HG03025 (cell line): Measurements from ENCODE around the gene NOTUM.
A peak's percentile ranks its signal among the peaks of the same experiment; 100 is the strongest.

Experiments
- ATAC-seq: cut with Tn5 transposase; IDR thresholded peaks from one replicate; pipeline ENCODE4 v1.9.1; 2021; ENCODE audit warnings: mild to moderate bottlenecking, moderate library complexity; ENCODE audit not compliant: unreplicated experiment, low FRiP score

The NOTUM gene

DNA sequence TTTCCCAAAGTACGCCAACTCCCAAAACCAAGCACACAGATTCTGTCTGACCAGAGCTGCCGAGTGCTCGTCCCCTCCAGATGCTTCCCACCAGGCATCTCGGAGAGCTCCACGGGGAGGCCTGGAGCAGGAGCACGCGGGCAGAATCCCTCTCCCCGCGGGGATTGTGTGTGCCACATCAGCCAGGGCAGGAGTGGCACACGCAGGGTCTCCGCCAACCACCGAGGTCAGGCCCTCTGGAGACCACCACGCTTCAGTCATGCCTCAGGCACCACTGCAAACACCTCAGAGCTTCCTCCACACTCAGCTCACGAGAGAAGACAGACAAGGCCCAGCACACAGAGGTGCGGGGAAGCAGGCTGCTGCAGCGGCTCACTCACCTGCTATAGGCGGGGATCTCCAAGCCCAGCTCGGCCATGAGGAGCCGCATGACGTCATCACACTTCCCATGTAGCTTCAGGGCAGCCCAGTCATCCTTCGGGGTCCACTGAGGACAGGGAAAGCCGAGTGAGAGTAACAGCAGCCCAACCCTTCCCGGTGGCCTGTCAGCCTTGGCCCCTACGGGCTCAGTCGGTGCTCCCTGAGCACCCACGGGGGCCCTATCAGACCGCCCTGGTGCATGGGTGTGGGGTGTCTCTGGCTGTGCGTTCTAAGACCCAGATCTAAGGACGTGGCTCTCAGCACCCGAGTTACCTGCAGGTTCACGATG lies 47.4 kb downstream of the NOTUM start:
- ATAC-seq, result no peak

DNA sequence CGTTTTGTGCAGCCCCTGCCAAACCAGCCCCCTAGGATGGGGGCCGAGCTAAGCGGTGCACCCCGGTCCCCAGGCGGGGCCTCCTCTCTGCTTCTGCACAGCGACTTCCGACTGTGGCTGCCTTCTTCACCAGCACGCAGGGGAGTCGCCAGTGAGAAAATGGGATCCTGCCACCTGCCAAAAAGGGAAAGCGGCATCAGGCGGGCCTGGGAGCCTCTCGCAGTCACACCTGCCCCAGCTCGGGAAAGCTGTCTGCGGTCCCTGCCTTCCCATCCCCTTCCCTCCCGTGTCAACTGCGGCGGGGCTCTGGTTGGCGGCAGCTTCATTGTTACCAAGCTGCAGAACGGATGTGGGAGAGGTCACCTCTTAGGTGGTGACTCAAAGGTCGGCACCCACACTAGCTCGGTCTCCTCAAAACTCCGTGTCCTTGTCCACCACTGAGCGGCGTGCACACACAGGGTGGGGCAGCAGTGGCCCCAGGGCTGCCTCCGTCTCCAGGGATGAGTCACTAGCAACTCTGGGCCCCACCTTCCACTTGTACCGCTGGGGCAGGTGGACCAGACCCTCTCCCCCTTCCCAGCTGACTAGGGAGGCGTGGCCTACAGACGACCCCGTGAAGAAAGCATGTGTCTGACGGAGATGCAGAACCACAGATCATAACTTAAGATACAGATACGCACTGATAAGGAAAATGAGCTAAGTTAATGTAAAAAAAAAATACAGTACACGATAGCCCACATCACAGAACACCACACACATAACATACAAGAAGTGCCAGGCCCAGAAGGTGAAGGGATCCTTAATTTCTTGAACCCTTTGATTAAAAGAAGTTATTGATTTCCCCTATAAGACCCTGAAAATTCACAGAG lies 48.3 kb downstream of the NOTUM start:
- no peak for ATAC-seq

DNA sequence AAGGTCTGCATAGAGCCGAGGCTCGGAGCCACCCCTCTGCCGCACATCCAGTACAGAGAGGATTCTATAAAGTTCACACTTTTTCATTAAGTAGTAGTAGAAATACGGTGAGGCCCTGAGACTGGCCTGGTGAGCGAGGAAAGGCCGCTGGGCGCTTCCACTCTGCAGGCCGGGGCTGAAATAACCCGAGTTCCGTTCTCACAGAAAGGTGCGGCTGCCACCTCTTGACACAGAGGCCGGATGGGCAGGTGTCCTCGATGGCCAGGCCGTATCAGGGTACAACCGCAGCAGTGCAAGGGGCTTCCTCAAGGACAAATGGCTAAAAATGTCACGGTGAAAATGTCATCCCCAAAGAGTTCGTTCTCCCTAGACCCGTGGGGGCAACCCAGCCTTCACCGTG lies 49.0 kb downstream of the NOTUM start:
- ATAC-seq, result no peak

DNA sequence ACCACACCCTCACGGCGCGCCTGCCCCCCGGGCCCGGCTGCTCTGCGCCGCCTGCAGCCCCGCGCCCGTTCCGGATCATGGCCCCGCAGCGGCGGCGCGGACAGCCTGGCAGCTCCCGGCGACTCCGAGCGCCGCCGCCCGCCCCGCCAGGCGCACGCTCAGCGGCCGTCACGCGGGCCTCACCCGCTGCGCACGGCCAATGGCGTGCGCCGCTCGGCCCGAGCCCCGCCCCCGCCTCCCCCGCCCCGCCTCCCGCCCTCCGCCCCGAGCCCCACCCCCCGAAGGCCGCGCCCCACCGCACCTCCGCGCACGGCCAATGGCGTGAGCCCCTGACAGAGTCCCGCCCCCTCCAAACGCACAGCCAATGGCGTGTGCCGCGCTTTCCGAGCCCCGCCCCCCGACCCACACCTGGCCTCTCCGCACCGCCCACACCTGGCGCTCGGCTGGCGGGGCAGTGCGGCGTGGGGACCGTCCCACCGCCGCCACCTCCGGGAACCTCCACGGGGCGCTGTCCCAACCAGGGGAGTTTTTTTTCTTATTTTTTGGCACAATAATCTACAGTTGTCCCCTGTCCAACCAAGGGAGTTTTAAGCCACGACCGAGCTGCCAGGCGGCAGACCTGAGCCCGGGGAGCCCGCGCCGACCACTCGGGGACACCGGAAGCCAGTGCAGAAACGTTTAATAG lies 49.6 kb downstream of the NOTUM start, which contains the start of gene PCYT2:
Gene PCYT2 (minus strand): TSS at position 123 of the 685 bp plus-strand sequence. CDS start 44 bp downstream, at position 79.
- peak; percentile 61 for ATAC-seq

DNA sequence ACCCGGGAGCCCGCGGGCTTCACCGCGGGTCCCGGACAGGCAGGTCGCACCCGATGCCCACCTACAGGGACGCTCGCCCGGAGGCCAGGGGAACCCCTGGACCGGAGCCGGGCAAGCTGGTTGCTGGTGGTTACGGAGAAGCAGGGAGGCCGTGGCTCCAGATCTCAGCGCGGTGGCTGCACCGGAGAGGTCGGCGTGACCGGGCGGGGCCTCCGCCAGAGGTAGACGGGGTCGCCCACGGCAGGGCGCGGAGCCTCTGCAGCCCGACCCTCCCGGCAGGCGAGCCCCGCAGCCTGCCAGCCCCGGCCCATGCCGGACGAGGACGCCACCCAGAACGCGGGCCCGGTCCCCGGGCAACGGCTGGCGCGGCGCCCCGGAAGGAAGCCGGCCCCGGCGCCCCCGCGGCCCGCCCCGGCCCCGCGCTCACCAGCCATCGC lies 50.1 kb downstream of the NOTUM start:
- ATAC-seq, result peak; percentile 28

DNA sequence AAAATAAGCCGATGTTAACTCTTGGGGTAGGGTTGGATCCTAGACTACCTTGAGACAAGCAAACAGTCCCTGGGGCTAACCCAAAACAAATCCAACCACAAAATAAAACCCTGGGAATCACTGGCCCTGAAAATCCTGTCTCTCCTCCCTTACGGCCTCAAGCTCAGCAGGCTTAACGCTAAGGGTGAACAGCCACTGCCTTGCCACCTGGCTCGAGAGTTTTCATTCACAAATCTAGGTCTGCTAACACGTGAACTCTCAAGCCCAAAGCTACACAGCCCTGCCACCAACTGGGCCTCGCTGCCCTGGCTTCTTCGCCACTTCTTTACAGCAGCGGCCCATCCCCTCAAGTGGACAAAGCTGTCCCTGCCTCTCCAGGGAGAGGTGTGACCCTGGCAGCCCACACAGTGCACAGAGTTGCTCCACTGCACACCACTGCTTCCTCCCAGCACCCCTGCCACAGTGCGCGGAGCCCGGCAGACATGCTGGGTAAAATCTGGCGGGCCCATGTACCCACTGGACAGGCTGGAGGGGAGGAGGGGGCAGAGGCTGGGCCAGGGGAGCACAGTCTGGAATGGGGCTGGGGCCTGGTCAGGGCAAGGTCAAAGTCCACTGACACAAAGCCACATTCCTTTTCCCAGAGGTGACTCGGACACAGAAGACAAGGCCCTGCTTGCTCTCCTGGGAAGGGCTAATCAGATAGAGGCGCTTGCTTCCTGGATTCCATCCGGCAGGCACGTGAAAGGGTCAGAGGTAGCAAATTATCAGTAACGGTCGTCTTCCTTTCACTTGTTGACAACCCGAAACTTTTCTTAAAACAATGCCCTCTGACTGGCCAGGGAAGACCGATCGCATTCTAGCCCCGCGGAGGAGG lies 50.8 kb downstream of the NOTUM start:
- no peak for ATAC-seq

DNA sequence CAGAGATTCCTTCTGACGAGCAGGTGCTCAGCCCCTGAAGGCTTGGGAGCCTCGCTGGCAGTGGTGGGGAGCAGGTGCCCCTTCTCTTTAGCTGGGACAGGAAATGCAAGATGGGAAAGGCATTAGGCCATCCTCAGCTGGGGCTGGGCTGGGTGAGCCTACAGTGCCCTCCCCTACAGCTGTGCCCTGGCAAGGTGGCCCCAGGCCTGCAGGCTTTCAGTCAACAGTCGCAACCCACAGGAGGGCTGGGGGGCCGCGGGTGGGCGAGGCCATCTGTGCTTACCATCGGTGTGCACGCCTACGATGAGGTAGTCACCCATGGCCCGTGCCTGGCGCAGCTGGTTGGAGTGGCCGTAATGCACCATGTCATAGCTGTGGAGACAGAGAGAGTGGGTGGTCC lies 51.8 kb downstream of the NOTUM start:
- ATAC-seq, result no peak

DNA sequence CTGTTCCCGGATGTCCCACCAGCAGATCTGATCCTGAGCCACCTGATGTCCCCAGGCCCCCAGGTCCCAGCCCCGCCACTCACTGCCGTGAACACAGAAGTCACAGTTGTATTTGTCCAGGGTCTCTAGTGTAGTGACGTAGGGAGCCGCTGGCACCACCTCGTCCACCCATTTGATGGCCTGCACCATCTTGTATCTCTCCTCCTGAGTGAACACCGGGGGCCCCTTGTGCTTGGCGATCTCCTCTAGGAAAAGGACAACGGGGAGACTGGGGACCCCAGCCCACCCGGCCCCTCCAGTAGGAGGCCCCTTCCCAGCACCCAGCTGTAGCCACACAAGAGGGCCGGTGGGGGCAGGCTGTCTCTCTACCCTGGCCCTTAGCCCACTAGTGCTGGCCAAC lies 52.2 kb downstream of the NOTUM start:
- ATAC-seq, result no peak

DNA sequence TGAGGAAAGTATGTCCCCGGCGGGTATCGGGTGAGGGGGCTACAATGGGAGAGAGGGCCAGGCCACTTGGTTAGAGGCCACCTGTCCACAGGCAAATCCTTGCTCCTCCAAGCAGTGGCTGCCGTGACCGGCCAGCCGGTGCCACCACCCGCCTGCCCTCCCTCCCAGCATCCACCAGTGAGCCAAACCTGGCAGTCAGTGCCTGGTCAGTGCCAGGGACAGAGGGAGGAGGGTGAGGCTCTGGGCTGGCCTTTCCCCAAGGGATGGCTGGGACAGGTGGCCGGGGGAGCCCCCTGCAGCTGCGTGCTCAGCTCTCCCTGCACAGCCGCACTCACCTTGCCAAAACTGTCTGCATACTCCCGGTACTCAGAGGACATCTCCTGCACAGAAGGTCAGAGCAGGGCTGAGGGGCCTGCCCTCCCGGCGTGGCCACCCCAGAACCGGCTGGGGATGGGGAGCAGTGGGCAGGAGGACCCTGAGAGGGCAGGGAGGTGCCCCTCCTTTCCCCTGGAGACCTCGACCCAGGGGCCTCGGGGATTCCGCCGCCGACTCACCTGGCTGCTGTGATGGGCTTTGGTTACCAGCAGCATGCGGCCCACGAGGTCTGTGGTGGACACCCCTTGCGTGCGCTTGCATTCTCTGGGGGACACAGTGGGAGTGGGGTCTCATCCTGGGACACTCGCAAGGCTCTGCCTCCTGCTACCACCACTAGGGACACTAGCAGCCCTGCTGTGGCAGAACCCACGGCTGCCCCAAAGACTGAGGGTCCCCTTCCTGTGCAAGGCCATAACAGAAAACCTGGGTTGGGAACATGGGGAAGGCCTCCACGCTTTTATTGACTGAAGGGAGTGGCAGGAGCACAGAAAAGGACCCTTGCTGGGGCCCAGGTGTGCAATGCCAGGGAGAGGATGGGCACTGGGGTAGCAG lies 53.5 kb downstream of the NOTUM start:
- ATAC-seq, result no peak

DNA sequence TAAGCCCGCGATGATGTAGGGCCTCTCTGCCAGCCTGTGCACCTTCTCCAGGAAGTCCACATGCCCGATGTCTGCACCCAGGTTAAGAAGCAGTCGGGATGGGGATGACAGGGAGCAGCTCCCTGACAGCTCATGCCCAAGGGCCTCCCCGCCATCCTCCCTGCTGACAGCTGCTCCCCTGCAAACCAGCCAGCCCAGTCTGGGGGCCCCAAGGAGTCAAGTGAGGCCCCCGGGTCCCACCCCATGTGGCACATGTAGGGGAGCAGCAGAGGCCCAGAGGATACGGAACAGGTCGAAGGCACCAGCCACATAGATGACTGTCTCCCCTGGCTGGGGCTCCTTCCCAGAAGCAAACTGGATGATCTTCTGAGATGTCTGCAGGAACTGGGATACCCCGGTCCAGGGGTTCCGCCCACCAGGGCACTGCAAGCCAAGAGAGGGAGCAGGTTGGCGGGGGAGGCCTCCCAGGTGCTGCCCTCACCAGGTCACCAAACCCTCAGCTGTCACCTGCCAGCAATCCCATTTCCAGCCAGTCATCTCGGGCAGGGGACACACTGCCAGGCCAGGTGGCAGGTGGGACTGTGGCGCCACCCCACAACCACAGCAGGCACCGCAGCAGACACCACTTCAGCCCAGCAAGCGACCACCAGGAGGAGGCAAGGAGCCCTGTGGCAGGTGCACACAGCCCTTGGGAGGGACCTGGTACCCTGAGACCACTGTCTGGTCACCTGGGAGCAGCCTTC lies 54.3 kb downstream of the NOTUM start:
- no peak for ATAC-seq

DNA sequence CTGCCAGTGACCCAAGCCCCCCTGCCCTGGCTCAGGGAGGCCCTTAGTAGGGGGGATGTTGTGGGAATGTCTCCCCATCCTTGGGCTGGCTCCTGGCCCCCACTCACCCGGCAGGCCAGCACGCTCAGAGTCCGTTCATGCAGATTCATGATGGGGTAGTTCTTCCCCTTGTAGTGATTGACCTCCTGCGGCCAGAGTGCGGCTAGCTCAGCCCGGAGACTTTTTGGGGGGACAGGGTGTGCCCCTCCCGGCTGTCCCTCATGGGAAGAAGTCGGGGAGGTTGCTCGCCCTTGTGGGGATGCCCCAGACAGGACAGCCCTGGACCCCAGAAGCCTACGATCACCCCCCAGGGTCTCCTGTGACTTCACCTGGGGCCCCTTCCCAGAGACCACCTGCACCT lies 55.0 kb downstream of the NOTUM start:
- no peak for ATAC-seq

DNA sequence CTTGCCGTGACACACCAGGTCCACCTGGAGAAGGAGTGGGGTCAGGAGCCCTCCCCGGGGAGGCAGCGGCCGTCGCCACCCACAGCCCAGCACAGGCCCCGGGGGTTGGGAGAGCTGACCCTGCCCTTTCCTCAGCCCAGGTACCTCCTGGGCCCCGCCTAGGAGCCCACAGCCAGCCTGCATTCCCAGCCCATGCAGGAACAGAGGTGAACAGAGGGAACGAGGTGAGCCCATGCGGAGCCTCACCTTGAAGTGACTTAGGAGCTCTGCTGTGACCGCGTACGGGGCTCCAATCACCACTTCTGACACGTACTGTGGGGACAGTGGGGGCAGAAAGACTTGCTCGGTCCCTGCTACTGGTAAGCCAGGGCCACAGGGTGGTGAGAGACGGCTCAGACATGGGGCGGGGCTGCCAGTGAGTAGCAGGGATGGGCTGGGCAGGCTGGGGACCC lies 55.5 kb downstream of the NOTUM start:
- no peak for ATAC-seq

DNA sequence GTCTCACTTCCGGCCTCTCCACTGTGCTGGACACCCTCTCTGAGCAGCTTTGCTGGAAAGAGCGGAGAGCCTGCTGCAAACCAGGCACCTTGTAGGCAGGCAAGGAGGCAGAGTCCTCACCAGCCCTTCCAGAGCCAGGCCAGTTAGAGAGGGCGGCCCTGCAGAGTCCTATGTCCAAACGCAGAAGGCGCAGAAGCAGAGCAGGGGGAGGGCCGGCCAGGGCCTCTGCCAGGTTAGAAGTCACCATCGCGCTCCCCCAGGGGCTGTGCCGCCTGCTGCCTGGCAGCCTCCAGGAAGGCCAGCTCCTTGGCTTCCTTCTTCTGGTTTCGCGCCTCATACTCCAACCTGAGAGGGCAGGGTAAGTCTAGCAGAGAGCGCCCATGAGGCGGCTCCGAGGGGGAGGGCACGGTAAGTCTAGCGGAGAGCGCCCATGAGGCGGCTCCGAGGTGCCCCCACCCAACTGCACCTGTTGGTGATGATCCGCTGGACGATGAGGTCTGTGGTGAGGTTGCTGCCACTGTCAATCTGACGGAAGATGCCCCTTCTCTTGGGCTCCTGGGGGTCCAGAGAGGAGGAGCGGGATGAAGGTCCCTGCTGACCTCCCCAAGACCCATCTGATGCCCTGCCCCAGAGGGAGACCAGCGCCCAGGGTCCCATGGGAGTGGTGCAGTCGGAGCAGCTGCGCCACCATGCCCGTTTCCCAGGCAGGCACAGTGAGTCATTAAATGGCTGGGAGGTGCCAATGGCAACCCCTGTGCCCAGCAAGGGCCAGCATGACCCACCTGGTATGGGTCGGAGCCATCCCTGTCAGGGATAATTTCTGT lies 56.2 kb downstream of the NOTUM start:
- no peak for ATAC-seq

DNA sequence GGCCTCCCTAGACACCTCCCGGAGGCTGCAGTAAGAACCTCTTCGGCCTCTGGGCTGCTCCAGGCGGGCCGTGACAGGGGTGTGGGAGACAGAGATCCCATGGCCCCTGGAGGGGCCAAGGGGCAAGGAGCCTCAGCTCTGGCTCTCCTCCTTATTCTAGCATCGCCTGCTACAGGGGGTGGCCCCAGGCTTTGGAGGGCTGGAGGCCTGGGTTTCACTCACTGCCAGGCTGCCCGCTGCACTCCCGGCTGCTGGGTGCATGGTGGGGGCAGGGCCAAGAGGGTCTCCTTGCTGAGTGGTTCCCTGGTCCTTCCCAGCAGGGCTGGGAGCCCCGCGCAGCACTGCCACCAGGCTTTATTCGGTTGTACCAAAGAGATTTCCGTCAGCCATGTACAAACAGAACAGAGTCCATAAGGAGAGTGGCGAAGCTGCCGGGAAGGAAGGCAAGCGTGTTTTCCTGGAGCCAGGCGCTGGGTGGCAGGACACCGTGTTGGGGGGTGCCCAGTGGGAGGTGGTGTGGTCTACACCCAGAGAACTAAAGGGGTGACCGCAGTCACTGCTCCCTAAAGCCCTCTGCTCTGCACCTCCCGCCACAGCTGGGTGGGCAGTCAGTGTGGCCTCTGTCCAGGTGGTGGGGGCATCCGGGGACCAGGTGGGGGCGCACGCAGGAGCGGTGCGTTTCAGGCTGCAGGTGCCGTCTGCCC lies 56.9 kb downstream of the NOTUM start:
- no peak for ATAC-seq

DNA sequence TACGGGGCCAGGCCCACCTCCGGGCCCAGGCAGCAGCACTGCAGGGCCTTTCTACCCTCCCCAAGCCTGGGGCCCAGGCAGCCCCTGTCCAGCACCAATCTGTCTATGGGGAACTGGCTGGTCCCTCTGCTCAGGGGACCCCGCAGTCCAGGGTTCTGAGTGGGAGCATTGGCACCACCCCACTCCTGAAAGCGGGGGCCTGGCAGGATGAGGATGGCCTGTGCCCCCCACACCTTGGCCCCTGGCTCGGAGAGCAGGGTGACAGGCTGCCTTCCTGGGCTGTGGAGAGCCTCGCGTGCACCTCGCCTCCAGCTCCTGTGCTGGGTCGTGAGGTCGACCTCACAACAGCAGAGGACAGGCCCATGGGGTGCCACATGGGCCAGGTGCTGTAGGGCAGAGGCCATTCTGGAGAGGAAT lies 57.6 kb downstream of the NOTUM start:
- no peak for ATAC-seq

DNA sequence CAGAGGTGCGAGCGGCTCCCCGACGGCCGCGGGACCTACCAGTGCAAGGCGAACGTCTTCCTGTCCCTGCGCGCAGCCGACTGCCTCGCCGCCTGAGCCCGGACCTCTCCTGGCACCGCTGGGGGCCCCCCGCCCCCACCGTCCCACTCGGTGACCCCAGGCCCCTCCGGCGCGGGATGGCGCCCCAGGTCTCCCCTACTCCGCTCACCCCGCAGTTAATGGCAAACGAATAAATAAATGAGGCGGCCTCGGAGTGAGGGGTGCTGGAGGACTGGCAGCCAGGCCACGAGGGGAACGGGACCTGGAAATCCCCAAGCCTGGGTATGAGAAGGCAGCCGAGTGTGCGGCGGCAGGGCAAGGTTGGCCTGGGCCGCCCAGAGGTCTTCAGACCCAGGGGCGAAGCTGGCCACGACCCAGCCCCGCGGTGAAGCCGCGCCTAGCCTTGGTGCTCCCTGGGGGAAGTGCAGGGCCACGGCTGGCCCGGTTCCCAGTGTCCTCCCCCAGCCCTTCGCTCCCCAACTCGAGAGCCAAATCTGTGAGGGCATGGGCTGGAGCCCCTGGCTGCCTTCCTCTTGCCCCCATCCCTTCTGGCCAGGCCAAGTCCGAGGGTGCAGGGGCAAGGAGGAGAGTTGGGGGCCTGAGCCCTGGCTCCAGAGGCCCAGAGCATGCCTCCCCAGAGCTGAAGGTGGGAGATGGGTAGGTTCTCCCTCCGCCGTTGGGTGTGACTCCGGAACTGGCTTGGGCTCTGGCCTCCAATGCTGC lies 58.2 kb downstream of the NOTUM start:
- ATAC-seq, result no peak
